T47D (cell line): Measurements from ENCODE around the gene HOXA6.
A peak's percentile ranks its signal among the peaks of the same experiment; 100 is the strongest.

ENCODE experiments used
- DNase-seq, 2 experiments: peaks; one replicate each; pipeline versions ENCODE4 v3.0.0 to v3.0.0-alpha.2; 2011 to 2012; ENCODE audit warnings: low read depth in 1 of 2, low spot score in 1 of 2
- JUND ChIP-seq: IDR thresholded peaks from 2 replicates; pipeline ENCODE4 v1.6.1; 2012; ENCODE audit warnings: low read depth
- in situ Hi-C: cut with HindIII; loops from 2 replicates; pipeline ENCODE4 v1.10.0; 2016; ENCODE audit warnings: low sequenced_read_pairs, low pct_unique_long_range_greater_than_20kb

HOXA6 gene

DNA sequence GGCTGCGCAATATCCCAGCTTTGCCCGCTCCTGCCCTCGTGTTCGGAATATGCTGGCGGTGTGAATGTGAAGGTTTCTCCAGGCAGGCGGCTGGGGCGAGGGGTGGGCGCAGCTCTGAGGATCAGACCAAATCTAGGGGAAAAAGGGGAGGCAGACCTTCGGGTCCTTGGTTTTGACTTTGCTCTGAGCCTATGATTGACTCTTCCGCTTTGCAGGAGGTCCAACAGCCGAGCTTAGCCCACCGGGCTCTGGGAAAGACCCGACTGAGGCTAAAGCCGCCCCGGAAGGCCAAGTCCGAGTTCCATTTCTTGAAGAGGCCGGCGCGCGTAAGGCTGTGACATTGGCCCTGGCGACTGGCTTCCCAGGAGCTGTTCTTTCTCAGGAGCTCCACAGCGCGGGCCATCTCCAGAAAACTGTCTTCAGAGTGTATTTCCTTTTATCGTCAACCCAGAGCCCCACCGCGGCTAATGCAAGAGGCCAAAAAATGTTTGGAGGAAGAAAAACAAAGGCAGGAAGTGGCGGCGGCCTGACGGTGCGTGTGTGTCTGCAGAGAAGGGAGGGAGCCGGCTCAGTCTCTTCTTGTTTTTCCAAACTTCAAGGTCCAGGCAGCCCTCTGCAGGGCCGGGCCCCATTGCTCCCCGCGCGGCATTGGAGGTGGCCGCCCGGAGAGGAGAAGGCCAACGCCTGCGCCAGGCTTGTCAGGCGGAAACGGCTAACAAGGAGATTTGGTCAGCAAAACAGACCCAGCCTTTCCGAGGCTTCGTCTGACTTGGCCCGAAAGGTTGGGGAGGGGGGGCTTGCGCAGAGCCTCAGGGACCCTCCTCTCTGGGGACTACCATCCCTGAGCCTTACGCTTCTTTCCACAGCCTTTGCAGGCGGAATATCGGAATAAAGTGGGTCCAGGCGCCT, 41.1 kb upstream of the HOXA6 start:
- no peak for TF ChIP-seq JUND
- in situ Hi-C loops, result no loop called here
- no peak for DNase-seq

DNA sequence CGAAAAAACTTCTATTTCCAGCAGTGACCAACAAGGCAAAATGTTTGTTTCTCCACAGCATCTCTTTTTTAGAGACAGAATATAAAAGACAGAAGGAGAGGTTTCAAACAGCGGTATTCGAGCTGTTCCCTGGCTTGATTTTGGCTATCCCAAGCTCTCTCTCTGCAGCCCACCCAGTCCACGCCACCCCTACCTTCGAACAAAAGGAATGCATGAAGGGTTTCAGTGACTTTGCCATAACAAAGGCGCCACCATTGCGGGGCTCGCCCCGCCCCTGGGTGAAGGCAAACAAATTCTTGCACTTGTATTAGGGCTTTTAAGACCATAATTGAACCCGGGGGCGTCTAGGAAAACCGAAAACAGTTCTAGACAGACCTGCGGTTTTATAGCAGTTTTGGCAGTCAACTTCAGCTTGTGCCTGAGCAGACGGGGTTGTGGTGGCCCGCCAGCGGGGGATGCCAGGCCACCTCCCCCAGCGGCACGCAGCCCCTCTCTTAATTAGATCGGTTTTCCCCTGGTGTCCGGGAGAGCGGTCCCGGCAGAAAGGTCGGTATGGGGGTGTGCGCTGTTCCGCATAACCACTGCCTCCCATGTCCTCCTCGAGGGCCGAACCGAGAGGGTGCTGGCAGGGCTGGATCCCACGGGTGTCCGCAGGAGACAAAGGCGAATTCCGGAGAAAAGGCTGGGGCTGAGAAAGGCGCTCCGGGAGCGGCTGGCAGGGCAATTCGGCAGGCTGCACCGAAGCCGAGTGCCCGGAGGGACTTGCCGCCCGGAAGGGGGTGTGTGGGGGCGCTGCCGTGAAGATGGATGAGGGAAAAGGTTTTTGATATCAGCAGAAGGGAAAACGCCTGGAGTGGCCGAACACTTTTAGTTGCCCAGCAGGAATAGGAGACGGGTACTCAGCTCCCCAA, 40.2 kb upstream of the HOXA6 start:
- DNase-seq, result no peak
- in situ Hi-C loops, result no loop called here
- TF ChIP-seq JUND, result no peak

DNA sequence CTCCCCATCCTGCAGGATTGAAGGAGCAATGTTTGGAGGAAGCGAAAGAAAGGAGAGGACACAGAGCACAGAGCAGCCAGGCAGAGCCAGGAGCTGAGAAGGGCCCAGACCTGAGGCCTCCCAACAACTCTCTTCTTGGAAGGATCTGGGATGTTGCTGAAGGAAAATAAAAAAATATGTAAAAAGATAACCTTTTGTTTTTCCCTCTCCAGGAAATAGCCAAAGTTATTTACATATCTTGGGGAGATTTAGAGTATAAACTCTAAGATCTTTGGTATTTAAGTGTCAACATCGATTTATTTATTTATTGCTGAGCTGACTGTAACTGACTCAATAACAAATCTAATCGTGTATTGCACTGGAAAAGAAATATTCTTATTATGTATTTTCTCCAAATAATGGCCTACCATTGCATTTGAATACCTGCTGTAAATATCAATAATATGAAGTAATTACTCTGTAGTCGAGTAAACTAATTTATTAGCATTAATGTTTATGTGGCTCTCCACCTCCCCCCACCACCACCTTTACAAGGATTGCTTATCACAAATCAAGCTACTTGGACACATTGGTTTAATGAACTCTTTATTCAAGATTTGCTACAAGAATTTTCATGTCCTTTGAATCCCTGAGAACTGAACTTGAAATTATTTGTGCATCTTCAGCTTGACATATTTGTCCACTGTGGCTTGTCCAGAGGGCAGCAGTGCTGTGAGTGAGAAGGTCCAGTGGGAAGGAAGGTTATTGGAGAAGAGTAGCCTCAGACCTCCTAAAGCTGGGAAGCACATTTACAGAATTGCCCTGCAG, 39.3 kb upstream of the HOXA6 start:
- no peak for DNase-seq
- in situ Hi-C loops, result no loop called here
- no peak for TF ChIP-seq JUND

DNA sequence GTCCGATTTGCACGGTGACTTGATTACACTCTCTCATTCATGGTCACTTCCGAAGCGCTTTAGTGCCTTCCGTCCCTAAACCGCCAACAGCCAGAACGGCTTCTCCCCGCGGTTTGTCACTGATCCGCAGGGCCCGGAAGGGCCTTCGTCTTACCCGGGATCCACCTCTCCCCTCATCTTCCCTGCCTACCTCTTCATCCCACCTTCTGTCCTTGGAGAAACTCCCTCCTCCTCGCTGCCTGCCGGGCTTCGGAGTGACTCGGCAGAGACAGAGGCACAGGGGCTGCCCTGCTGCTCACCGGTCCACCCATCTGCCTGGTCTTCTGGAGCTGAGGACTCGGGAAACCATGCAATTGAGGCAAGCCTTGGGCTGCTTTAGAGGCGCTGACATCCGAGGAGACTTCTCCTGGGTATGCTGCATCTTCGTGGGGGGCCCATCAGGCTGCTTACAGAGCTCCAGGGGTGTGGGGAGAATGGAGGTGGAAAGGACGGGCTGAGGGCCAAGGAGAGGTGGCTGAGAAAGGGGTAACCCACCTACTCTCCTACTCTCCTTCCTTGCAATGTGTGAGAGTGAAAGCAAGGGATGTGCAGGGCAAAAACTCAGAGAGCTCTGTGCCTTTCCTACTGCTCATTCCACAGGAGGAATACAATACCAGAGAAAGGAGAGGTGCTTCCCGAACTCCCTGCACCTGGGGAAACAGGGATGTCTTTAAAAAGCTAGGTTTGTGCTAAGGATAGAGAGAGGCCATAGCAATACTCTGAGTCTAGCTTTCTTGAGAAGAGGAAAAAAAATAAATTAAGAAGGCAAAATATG, 38.5 kb upstream of the HOXA6 start:
- in situ Hi-C loops, result no loop called here
- TF ChIP-seq JUND, result no peak
- no peak for DNase-seq

DNA sequence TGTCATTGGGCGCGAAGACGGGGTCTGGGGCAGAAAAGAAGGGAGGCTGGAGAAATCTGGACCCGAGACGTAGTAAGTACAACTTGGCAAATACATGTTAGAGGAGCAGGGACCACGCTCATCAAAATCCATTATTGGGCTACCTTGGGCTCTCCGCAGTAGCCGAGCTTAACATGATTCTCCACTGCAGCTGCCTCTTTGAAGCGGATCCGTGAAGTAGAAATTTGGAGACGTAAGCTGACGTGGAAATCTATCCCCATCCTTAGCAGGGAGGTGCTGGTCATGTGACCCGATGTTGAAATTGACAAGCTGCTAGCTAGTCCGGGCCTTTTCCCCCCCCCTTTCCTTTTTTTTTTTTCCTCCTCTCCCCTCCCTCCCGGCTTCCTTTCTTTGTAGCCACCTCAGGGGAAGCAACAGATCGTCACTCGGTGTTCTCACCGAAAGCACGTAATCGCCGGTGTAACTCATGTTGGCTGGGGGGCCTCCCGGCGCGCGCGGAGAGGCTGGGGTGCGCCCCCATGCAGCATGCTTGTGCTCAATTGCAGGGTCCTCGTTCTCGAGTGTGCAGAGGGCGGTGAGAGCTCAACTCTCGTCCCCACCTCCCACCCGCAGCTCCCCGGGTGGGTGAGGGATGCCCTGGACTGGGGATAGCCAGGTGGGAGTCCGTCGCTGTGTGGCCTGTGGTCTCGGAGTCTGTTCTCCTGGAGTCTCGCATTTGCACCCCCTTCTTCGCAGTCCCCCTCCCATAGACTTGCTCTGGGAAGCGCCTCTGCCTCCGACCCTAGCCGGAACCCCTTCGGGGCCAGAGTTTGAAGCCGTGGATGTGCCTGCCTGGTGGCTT, 37.7 kb upstream of the HOXA6 start, which contains the start of gene HOXA11:
HOXA11 (minus strand) TSS at position 220 of the 841 bp plus-strand sequence; CDS start at position 132, 88 bp downstream.
- DNase-seq, result no peak
- in situ Hi-C loops, result no loop called here
- TF ChIP-seq JUND, result no peak

DNA sequence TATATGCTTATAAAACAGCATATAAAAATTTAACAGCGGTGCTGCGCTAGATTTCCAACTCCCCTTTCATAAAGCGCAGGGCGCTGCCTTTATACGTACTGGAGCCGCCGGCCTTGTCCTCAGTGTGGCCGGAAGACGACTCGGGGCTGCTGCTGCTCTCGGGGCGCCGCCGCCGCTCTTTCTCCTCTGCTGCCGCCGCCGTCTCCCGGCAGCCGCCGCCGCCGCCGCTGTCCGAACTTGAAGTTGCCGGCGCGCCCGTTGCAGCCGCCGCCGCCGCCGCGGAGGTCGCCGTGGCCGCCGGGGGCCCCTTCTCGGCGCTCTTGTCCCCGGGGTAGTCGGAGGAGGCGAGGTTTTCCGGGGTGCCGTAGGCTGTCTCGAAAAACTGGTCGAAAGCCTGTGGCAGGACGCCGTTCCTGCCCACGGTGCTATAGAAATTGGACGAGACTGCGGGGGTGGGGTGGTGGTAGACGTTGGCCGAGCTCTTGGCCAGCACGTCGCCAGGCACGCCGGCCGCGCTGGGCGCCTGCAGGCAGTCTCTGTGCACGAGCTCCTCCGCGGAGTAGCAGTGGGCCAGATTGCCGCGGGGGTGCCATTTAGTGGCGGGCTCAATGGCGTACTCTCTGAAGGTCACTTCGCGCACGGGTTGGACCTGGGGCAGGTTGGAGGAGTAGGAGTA, 36.9 kb upstream of the HOXA6 start:
- in situ Hi-C loops, result no loop called here
- DNase-seq, result peak in 1 of 2 experiments; percentile 40
- TF ChIP-seq JUND, result no peak

DNA sequence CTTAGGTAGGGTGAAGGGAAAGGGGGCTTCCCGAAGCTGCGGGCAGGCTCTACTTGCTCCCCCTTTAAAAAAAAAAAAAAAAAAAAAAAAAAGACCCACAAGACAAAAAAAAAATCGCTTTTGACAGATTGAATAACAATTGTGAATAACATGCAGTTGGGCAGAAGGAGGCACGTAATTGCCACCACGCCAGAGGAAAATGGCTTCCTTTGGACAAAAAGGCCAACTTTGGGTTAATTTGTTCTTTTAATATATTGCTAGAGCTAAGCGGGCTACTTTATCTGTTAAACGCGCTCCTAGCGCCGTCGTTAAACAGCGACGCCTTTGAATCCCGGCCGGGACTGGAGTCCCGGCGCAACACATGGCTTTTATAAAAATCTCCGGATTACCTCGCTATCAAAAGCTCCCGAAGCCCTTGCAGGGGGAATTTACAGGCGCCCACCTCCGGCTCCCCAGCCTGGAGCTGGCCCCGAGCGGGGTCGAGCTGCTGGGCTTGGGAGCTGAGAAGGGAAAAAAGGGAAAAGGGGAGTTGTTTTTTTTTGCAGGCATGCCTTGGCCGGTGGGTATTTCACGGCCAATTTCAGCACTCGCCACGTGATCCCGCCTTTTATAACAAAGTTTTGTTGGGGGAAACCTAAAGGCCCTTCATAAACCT, 36.2 kb upstream of the HOXA6 start:
- peak; percentile 36 to 79 for DNase-seq
- in situ Hi-C loops, result no loop called here
- no peak for TF ChIP-seq JUND

DNA sequence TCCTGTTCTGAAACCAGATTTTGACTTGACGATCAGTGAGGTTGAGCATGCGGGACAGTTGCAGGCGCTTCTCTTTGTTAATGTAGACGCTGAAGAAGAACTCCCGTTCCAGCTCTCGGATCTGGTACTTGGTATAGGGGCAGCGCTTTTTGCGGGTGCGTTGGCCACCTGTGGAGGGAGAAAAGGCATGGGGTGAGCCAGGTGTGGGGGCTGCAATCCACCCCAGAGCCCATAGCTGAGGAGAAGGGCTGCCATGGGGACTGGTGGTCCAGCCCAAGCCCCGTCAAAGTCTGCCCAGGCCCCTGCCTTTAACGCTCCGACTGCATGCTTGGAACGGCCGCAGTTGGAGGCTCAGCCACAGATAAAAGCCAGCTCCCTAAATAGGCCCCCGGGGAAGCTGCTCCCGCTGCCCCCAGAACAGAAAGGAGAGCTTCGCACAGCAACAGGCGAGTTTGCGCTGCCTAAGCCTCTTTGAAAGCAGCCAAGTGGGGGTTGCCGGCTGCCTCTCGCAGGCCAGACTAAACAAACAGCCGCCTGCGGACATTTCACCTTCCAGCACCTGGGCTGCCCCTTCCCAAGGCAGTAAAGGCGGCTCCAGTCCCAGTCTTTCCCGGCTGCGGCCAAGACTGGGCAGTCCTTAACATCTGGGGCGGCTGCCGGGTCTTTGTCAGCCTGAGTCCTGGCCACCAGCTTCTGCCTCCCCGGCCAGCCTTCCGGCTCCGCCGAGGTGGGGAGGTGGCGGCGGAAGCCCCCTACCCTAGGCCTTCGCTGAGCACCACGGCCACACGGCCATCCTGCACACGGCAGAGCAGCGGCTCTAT, 35.5 kb upstream of the HOXA6 start:
- DNase-seq, result no peak
- in situ Hi-C loops, result no loop called here
- no peak for TF ChIP-seq JUND

DNA sequence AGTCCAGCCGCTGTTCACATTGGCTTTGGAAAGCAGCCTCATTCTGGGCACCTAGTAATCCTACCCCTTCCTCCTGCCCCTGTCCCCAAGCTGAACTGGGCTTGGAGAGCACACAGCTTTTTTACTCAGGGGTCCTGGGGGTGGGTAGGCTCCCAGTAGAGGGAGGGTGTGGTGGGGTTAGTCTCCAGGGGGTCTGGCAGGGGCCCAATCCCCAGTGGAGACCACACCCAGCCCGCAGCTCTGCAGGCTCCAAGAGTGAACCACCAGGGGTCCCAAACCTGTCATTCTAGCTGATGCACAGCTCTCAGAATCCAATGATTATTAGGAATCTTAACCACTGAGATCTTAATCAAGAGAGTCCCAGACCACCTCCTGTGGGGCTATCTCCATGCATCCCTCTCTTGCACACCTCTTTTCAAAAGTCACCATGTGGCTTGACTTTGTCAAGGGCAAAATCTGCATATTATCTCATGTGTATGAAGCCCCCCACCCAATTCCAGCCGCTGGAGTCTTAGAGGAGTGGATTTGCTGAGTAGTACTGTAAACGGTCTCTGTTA, 34.8 kb upstream of the HOXA6 start:
- in situ Hi-C loops, result no loop called here
- no peak for DNase-seq
- TF ChIP-seq JUND, result no peak
